ENCODE data around the gene TMEM106A. TPM values are rescaled to one million over a fixed set of nuclear protein-coding genes. Genes with fewer than 3 reads are reported as not detected.

The TMEM106A gene
- total and polyA plus RNA-seq, 2 of the 13 experiments (the other 11 are each of a cell fraction or from before 2014, with no cell fraction given): 16.9 to 35.9 TPM

GRCh38 chr17:43211480-43212402 lies at the start of gene TMEM106A (continued):
- TF ChIP-seq ZNF414 (CRISPR knock-in tag; IDR thresholded peaks at IDR 0.05): no peak
- no peak for TF ChIP-seq CBX2 (IDR thresholded peaks at IDR 0.05; ENCODE audit: low read depth, low read length)
- TF ChIP-seq CBX2 (CRISPR knock-in tag; IDR thresholded peaks at IDR 0.05; ENCODE audit: low read depth): 0 out of 2 replicates have a peak, but pooled peaks have one; percentile 27
- TF ChIP-seq NKX3-1 (CRISPR knock-in tag; IDR thresholded peaks at IDR 0.05): peak; percentile 35; the same call in 1 of the 2 replicates
- peak; percentile 51; the same call in 1 of the 2 replicates for TF ChIP-seq NR0B2 (CRISPR knock-in tag; IDR thresholded peaks at IDR 0.05)
- TF ChIP-seq ZNF446 (CRISPR knock-in tag; IDR thresholded peaks at IDR 0.05): no peak
- no peak for TF ChIP-seq ZNF530 (CRISPR knock-in tag; IDR thresholded peaks at IDR 0.05; ENCODE audit: low read depth)
- peak; percentile 72; the same call in 1 of the 2 replicates for TF ChIP-seq ZIK1 (CRISPR knock-in tag; IDR thresholded peaks at IDR 0.05; ENCODE audit: borderline replicate concordance, low read depth)
- TF ChIP-seq BCL6 (CRISPR knock-in tag; IDR thresholded peaks at IDR 0.05): peak; percentile 28; the same call in 1 of the 2 replicates
- TF ChIP-seq ZMAT3 (CRISPR knock-in tag; conservative IDR thresholded peaks at IDR 0.05): peak; percentile 43; the same call in 1 of the 2 replicates
- TF ChIP-seq SMC3 (IDR thresholded peaks at IDR 0.05; ENCODE audit: low read length): peak; percentile 9; the same call in 1 of the 2 replicates
- peak; percentile 82 for TF ChIP-seq ZFP91 (CRISPR knock-in tag; IDR thresholded peaks at IDR 0.05; ENCODE audit: borderline replicate concordance)
- TF ChIP-seq PPARG (CRISPR knock-in tag; conservative IDR thresholded peaks at IDR 0.05): 0 out of 2 replicates have a peak, but pooled peaks have one; percentile 7
- TF ChIP-seq ZNF639 (CRISPR knock-in tag; conservative IDR thresholded peaks at IDR 0.05): peak; percentile 55; the same call in 1 of the 2 replicates
- peak; percentile 56 for TF ChIP-seq ZNF264 (CRISPR knock-in tag; IDR thresholded peaks at IDR 0.05)
- TF ChIP-seq NCOA1 (CRISPR knock-in tag; IDR thresholded peaks at IDR 0.05): no peak
- TF ChIP-seq SMAD1 (CRISPR knock-in tag; IDR thresholded peaks at IDR 0.05; ENCODE audit: borderline replicate concordance, low read depth): peak; percentile 47; the same call in 1 of the 2 replicates
- peak; percentile 68 for TF ChIP-seq ARNT2 (CRISPR knock-in tag; IDR thresholded peaks at IDR 0.05; ENCODE audit: low read depth)
- TF ChIP-seq HNF4A (CRISPR knock-in tag; IDR thresholded peaks at IDR 0.05): peak; percentile 14; the same call in 1 of the 2 replicates
- no peak for TF ChIP-seq FUBP1 (CRISPR knock-in tag; IDR thresholded peaks at IDR 0.05; ENCODE audit: borderline replicate concordance)
- TF ChIP-seq ZNF776 (CRISPR knock-in tag; IDR thresholded peaks at IDR 0.05): peak; percentile 64; the same call in 1 of the 2 replicates
- 0 out of 2 replicates have a peak, but pooled peaks have one; percentile 48 for TF ChIP-seq ZSCAN21 (CRISPR knock-in tag; IDR thresholded peaks at IDR 0.05; ENCODE audit: borderline replicate concordance)
- no peak for TF ChIP-seq PCBP1 (IDR thresholded peaks at IDR 0.05; ENCODE audit: borderline replicate concordance, low read depth, low read length)

All from HepG2 (cell line).